T follicular helper cell (primary cell): ENCODE data around the gene STMND1.
"Not testable (repeated sequence)": the region's sequence is repeated elsewhere in the genome, so short reads cannot be mapped to it uniquely, and the experiment has no call there.

Experiments
- DNase-seq: peaks from one replicate; pipeline ENCODE4 v3.0.0-alpha.2; 2020; ENCODE audit warnings: low read depth
- total RNA-seq, 2 experiments: gene quantifications; one replicate each; lab custom pipeline; 2026; lab: John Stamatoyannopoulos, UW

The STMND1 gene
- total RNA-seq, result 0 reads per million in 2 experiments

DNA sequence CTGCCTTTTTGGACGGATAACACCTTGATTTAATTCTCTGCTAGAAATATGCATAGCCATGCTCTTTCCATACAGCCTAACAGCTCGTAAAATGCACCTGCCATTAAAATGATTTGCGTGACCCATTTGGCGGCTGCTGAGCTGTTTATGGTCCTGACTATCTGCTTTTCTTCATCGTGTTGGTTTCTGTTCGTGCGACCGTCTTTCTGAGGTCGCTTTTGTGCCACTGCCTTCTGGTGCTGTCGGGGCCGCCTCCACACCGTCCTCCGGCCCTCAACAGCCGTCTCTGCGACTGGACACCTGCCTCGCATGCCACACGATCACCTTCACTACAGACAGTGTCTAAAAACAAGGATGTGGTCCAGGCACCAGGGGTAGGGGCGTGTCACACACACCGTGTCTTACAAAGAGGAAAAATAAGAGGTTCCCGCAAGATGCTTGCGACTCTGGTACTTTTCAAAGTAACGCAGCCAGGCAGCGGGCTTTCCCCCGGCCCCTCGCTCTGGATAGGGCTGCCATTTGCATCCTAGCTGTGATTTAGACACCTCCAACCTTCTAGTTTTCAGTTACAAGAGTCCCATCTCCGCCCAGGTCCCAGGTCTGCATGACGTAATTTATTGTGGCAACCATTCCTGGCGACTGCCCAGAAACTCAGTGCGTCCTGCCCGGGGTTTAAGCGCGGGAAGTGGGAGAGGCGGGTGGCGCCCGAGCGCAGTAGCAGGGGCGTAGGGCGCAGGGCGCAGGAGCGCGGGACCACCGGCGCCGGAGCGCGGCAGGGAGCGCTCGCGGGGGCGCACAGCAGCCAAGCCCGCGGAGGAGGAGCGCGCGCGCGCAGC lies at the start of gene STMND1:
STMND1 (plus strand) TSS at position 629 of the 836 bp plus-strand sequence. CDS start 208 bp downstream, outside the sequence.
- DNase-seq, result no peak

DNA sequence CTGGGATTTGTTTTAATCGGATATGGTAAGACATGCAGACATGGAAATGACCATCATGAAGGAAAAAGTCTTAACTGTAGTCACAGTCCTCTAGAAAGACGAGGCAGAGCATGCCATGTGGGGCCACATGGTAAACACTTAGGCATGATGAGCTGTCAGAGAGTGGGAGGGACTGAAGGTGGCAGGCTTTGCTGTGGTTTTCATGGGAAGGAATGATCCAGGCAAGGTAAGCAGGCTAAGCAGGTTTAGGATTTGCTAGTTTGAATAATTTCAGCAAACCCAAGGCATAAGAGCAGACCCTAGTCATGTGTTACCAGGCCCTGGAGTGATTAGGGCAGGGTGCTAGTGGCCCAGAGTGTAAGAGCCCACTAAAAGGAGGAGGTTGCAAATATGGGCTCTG lies 47.2 kb upstream of the STMND1 start:
- no peak for DNase-seq

DNA sequence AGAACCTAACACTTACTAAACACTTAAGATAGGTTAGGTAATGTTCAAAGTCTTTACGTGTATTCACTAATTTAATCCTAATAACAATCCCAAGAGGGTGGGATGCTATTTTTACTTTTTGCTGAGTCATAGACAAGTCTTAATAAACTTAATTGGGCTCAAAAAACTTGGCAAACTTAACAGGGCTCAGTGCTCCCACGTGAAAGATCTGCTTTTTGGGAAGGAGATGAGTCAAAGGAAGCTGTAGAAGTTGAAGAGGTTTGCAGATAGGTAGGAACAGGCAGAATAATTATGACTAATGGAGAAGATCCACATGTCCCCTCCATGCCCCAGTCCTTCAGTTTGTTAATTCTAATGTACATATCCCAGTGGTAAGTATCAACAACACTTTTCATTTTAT lies 44.5 kb upstream of the STMND1 start:
- DNase-seq, result no peak

DNA sequence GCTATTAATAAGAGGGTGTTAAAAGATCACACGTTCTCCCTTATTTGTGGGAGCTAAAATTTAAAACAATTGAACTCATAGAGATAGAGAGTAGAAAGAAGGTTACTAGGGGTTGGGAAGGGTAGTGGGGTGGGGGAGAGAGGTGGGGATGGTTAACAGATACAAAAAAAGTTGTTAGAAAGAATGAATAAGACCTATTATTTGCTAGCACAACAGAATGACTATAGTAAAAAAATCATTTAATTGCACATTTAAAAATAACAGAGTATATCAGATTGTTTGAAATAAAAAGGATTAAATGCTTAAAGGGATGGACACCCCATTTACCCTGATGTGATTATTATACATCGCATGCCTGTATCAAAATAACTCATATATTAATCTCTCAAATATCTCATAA lies 43.3 kb upstream of the STMND1 start:
- DNase-seq, result no peak

DNA sequence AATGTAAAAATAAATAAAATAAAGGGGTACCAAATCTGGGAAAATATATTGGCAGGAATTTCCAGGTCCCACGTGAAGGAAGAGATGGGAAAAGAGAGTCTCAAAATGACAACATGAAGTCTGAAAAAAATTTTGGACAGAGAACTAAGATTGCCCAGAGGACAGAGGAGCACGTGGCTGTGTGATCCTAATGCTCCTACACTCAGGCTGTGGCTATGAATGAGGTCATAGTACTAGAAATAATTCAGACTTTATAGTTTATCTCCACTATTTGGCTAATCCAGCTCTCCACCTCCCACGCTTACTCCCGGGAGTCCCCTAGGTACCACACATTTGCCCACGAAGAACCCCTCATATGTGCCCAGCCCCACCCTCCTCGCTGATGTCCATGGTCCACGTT lies 42.8 kb upstream of the STMND1 start:
- no peak for DNase-seq

DNA sequence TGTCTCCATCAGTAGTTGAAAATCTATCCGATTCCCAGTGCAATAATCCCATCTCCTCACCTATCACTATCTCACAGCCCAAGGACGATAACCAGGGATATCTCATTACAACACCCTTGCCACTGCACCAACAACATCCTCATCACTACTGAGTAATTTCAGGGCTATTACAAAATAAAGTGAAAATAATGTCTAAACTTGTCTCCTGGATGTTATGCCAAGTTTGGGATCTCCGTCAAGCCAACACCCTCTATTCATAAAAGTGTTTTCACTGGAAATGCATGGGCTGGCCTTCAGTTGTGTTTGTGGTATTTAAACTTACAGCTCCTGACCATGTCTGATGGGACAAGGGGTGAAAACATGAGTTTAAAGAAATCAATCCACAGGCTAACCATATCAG lies 42.0 kb upstream of the STMND1 start:
- no peak for DNase-seq

DNA sequence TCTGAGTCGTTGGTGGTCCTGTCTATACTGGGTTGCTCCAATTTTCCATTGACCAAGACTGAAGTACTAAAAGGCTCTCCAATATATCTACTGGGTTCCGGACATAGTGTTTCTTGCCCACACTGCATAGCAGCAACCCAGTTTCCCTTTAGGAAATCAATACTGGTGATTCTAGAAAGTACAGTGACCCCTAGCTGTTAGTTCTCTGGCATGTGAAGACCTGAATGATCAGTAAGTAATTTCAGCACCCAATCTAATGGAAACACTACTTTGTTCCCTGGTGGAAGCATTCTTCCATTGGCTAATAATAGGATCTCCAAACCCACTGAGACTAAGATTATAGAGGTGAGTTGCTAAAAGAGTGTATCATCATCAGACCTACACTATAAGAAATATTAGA lies 40.8 kb upstream of the STMND1 start:
- no peak for DNase-seq

DNA sequence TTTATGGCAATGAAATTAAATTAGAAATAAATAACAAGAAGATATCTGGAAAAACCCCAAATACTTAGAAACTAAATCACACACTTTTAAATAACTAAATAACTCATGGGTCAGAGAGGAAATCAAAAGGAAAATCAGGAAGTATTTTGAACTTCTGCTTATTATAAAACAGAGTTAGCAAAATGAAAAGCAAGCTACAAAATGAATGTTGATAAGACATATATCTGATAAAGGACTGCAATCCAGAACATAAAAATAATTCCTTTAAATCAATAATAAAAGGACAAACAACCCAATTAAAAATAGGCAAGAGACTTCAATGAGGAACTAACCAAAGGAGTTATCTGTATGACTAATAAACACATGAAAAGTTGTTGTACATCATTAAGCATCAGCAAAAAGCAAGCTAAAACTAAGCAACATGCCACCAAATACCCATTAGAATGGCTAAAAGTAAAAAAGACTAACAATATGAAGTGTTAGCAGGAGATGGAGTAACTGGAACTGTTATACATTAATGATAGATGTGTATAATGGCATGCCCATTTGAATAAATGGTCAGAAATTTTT lies 38.9 kb upstream of the STMND1 start:
- DNase-seq, result no peak

DNA sequence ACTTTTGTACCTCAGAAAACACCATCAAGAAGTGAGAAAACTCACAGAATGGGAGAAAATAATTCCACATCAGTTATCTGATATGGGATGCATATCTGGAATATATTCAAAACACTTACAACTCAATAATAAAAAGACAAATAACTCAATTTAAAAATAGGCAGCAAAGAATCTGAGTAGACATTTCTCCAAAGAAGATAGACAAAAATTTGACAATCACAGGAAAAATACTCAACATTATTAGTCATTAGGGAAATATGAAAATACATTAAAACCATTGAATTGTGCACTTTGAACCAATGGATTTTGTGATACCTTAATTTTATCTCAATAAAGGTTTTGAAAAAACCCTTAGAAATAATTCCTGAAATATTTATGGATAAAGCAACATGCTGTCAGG lies 36.9 kb upstream of the STMND1 start:
- DNase-seq, result no peak

DNA sequence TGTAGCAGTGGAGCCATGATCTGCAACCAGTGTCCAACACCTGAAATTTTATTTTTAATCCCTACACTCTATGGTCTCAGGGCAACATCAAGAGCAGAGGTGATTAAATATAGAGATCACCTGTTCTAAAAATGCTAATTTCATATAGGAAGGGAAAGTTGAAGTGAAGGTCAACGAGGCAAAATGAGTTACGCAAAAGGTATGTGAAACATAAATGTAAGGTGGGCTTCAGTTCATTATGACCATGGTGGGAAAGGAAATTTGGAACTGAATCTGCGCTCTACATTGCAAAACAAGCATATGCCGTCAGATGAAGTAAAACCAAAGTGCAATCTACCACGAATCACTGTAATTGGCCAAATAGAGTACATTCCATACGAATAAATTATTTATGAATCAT lies 35.2 kb upstream of the STMND1 start:
- DNase-seq, result no peak

DNA sequence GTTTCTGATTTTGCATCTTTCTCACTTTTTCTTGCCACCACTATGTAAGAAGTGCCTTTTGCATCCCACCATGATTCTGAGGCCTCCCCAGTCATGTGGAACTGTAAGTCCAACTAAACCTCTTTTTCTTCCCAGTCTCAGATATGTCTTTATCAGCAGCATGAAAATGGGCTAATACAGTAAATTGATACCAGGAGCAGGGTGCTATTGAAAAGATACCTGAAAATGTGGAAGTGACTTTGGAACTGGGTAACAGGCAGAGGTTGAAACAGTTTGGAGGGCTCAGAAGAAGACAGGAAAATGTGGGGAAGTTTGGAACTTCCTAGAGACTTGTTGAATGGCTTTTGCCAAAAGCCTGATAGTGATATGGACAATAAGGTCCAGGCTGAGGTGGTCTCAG lies 32.9 kb upstream of the STMND1 start:
- not testable (repeated sequence) for DNase-seq

DNA sequence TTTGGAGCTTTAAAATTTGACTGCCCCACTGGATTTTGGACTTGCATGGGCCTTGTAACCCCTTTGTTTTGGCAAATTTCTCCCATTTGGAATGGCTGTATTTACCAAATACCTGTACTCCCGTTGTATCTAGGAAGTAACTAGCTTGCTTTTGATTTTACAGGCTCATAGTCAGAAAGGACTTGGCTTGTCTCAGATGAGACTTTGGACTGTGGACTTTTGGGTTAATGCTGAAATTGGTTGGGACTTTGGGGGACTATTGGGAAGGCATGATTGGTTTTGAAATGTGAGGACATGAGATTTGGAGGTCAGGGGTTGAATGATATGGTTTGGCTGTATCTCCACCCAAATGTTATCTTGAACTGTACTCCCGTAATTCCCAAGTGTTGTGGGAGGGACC lies 31.4 kb upstream of the STMND1 start:
- DNase-seq, result not testable (repeated sequence)

DNA sequence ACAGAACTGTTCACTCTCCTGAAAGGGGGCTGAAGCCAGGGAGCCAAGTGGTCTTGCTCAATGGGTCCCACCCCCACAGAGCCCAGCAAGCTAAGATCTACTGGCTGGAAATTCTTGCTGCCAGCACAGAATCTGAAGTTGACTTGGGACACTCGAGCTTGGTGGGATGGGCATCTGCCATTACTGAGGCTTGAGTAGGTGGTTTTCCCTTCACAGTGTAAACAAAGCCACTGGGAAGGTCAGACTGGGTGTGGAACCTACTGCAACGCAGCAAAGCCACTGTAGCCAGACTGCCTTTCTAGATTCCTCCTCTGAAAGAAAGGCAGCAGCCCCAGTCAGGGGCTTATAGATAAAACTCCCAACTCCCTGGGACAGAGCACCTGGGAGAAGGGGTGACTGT lies 28.3 kb upstream of the STMND1 start:
- not testable (repeated sequence) for DNase-seq

DNA sequence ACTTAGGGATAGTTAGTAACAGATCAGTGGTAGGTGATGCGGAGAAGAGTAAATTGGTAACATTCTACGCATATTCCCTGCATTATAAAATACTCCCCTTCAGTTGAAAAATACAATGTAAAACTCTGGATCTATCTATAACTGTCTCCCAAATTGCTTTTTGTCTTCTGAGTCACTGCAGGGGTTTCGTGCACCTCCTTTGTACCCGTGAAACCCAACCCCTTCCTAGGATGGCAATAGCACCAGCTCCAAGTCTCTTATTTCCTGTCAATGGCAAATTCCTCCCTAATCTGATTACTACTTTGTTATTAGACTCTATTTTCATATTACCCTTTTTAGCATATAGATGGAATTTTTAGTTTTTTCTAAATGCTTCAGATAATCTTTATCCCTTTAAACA lies 20.6 kb upstream of the STMND1 start:
- no peak for DNase-seq

DNA sequence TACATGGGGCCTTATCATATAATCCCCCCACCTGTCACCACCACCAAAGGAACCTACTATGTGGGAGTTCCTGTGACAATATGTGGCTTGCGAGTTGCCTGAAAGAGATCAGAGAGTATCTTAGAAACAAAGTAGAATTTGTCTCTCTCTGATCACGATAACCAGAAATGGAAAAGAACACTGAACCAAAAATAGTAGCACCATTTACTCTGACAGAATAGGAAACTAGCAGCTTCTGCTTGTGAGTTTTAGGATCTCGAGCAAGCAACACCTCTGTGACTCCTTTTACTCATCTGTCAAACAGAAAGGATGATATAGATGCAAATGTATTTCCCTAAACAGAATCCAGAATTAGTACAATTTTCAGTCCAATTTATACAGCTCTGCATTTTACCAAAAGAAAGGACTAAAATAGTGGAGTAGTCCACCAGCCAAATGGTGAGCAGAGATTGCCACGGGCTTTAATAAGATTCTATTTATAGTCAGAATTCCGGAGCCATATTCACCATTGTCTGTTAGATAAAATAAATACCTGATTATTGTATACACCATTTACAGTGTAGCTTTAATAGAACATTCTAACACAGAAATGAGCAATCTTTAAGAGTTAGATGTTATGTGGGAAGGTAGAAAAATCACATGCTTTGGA lies 19.9 kb upstream of the STMND1 start:
- DNase-seq, result no peak

DNA sequence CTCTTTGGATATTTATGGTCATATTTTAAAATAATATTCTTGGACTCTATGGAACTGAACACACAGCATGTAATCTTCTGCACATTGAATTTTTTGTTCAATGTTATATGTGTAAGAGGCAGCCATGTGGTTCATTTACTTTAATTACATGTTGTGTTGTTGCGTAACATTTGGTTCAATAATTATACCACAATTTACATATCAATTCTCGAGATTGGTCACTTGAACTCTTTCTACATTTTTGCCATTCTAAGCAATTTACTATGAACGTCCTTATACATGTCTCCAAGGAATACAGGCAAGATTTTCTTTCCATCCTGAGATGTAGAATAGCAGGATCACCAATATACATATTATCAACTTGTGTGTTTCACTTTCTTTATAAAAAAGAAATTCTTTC lies 18.5 kb upstream of the STMND1 start:
- DNase-seq, result no peak

DNA sequence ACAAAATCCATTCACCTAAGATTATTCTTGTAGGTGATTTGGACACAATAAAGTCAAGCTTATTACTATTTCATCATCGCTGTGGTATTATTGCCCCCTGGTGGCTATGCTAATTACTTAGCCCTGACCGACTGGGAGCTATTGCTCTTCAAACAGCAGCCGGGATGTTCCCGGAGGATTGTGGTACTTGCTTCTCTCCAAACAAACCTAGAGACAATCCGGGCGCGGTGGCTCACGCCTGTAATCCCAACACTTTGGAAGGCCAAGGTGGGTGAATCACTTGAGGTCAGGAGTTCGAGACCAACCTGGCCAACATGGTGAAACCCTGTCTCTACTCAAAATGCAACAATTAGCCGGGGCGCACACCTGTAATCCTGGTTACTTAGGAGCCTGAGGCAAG lies 15.4 kb upstream of the STMND1 start:
- no peak for DNase-seq

DNA sequence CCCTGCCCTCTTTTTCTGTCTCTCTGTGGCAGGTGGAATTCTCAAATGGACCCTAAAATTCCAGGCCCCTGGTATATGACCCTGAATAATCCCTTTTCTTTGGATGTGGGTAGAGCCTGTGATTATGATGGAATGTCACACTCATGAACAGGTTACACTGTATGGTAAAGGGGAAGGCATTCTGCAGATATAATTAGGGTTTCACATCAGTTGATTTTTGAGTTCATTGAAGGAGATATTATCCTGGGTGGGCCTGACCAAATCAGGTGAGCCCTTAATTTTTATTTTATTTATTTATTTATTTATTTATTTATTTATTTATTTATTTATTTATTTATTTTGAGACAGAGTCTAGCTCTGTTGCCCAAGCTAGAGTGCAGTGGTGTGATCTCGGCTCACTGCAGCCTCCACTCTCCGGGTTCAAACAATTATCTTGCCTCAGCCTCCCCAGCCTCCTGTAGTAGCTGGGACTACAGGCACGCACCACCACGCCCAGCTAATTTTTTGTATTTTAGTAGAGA lies 13.7 kb upstream of the STMND1 start:
- DNase-seq, result no peak

DNA sequence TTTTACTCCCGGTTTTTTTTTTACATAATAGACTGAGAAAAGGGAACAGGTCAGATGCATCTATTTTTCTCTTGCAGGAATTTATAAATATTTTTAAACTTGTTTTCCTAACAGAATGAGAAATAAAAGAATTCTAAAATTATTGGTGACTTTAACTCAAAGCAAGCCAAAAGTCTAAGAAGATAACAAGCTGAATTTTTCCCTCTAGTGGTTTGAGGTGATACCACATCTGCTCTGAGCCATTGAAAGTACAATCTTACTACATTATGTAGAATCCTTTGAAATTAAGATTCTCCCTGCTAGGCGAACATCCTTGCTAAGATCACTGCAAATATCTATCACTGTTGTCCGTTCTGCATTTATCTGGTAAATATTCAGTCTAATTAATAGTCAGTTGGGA lies 10.7 kb upstream of the STMND1 start:
- no peak for DNase-seq

DNA sequence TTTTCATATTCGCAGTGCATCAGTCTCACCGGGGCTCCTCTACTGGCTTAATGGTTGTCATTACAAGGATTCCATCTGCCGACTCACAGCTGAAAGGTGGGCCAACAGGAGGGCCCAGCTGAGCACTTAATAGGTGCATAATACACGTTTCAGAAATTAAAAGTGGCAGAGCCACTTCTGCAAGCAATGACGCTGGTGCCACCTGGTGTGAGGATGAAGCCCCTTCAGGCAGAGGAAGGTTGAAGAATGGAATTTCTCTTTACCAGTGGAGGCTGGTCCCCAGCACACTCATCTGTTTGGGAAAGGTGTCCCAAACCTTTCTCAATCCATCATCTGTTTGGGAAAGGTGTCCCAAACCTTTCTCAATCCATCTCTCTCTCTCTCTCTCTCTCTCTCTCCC lies 8.2 kb upstream of the STMND1 start:
- DNase-seq, result no peak

DNA sequence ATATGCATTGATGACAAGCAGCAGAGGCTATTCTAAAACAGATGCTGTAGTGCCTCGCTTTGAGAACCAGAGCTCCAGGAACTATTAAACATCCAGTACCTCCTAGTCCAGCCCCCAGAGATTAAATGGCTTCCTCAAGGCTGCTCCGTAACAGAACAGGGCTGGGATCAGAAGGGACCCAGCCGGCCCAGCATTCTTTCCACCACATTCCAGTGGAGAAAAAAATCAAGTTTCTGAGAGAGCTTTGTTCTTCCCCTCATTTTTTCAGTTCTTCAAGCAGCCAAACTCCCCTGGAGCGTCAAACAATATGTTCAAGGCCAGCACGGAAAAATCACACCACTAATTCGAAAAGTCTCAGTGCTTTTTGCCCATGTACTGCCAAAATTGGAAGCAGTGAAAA lies 5.8 kb upstream of the STMND1 start:
- DNase-seq, result no peak

DNA sequence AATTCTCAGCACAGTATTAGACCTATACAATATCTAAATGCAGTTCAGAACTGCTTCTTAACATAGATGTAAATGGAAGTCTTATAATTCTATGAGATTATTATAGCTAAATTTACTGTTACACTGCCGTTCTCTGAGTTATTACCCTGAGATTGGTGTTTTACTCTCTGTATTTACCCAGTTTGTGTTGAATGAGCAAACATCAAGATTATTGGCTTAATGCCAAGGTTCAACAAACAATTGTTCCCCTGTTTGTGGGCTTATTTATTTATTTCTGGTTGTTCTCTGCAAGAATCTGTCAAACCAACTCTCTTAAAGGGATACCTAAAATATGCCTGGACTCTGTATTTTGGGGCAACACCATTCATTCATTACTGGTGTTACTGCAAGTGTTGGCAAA lies 5.2 kb upstream of the STMND1 start:
- no peak for DNase-seq

DNA sequence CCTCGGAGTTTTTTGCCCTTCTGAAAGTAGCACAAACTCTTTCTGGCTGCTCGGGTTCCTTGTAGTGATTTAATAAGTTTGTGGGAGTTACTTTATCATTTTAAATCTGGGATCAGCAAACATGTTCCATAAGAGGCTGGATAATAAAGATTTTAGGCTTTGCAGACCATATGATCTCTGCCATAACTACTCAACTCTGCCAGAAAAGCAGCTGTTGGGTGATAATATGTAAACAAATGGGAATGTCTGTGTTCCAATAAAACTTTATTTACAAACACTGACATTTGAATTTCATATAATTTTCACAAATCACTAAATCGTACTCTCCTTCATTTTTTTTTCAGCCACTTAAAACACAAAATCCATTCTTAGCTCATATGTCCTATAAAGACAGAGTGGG lies 3.9 kb upstream of the STMND1 start:
- no peak for DNase-seq
